Measurements from ENCODE around the gene DVL1. TPM values are rescaled to one million over a fixed set of nuclear protein-coding genes. Genes with fewer than 3 reads are reported as not detected.

The DVL1 gene
- total and polyA plus RNA-seq, 2 of the 13 experiments (the other 11 are each of a cell fraction or from before 2014, with no cell fraction given), result 30.8 to 60.4 TPM

GRCh38 chr1:1304331-1305299 lies 44.6 kb downstream of the DVL1 start (continued):
- no peak for TF ChIP-seq ZNF609 (CRISPR knock-in tag; IDR thresholded peaks at IDR 0.05; ENCODE audit: borderline replicate concordance)
- TF ChIP-seq RNF2 (conservative IDR thresholded peaks at IDR 0.05; ENCODE audit: low read depth), result 0 out of 2 replicates have a peak, but pooled peaks have one; percentile 35
- TF ChIP-seq MBD4 (IDR thresholded peaks at IDR 0.05; ENCODE audit: borderline replicate concordance, low read length), result no peak
- no peak for TF ChIP-seq MXD4 (CRISPR knock-in tag; IDR thresholded peaks at IDR 0.05)
- TF ChIP-seq POLR2AphosphoS2 (IDR thresholded peaks at IDR 0.05; ENCODE audit: low read depth, low read length), result no peak
- TF ChIP-seq KIAA2018 (CRISPR knock-in tag; IDR thresholded peaks at IDR 0.05; ENCODE audit: borderline replicate concordance), result no peak
- TF ChIP-seq ZNF484 (CRISPR knock-in tag; IDR thresholded peaks at IDR 0.05; ENCODE audit: borderline replicate concordance, low read depth), result no peak
- TF ChIP-seq TCF7L2 (IDR thresholded peaks at IDR 0.05; ENCODE audit: low read depth, low read length), result no peak
- TF ChIP-seq ZNF839 (CRISPR knock-in tag; IDR thresholded peaks at IDR 0.05; ENCODE audit: borderline replicate concordance), result no peak
- no peak for TF ChIP-seq ZKSCAN8 (CRISPR knock-in tag; IDR thresholded peaks at IDR 0.05; ENCODE audit: borderline replicate concordance)
- TF ChIP-seq ZNF577 (CRISPR knock-in tag; IDR thresholded peaks at IDR 0.05; ENCODE audit: borderline replicate concordance, low read depth), result no peak
- TF ChIP-seq NR3C1 (CRISPR knock-in tag; IDR thresholded peaks at IDR 0.05), result no peak
- no peak for TF ChIP-seq ZNF766 (CRISPR knock-in tag; IDR thresholded peaks at IDR 0.05; ENCODE audit: borderline replicate concordance)
- no peak for TF ChIP-seq ZNF639 (CRISPR knock-in tag; conservative IDR thresholded peaks at IDR 0.05)

Measured in HepG2 (cell line).